Heart right ventricle (tissue), 16 donors: Measurements from ENCODE around the gene TRPM1. TPM values are rescaled to one million over a fixed set of nuclear protein-coding genes. Genes with fewer than 3 reads are reported as not detected.

Experiments
- ATAC-seq, 8 donors: fragments of 200-7000 bp; cut with Tn5 transposase; one replicate each; pipeline ENCODE4 v1.9.1; 2020; ENCODE audit warnings: mild to moderate bottlenecking in 8 of 8, moderate library complexity in 8 of 8, moderate number of reproducible peaks in 1 of 8
- DNase-seq, 2 donors: peaks; one replicate each; pipeline ENCODE4 v3.0.0-alpha.2; 2020
- H3K27ac ChIP-seq, 10 donors: fragments of 200-600 bp; sonication (generic) in 2 of 10; one replicate each; pipeline versions ENCODE4 v1.5.0 to v1.8.0; 2020 to 2022; ENCODE audit warnings: mild to moderate bottlenecking in 3 of 10
- H3K27me3 ChIP-seq, 7 donors: fragments of 200-600 bp; one replicate each; pipeline ENCODE4 v1.8.0; 2021 to 2022; ENCODE audit warnings: mild to moderate bottlenecking in 2 of 7
- H3K36me3 ChIP-seq, 9 donors: fragments of 200-600 bp; sonication (generic) in 1 of 9; one replicate each; pipeline versions ENCODE4 v1.5.0 to v1.8.0; 2020 to 2022; ENCODE audit warnings: mild to moderate bottlenecking in 2 of 9
- H3K4me1 ChIP-seq, 9 donors: fragments of 200-600 bp; sonication (generic) in 1 of 9; one replicate each; pipeline versions ENCODE4 v1.5.0 to v1.8.0; 2020 to 2022; ENCODE audit warnings: mild to moderate bottlenecking in 4 of 9
- H3K4me3 ChIP-seq, 10 donors: fragments of 200-600 bp; sonication (generic) in 2 of 10; one replicate each; pipeline versions ENCODE4 v1.5.0 to v1.8.0; 2020 to 2022; ENCODE audit warnings: mild to moderate bottlenecking in 7 of 10, moderate library complexity in 2 of 10
- H3K9me3 ChIP-seq, 11 donors: fragments of 200-600 bp in 10 of 11; sonication (generic) in 2 of 11; one replicate each; pipeline versions ENCODE4 v1.5.0 to v1.8.0; 2013 to 2022; ENCODE audit warnings: mild to moderate bottlenecking in 2 of 11, control low read depth in 1 of 11, moderate library complexity in 1 of 11
- CTCF ChIP-seq, 9 donors: fragments of 200-600 bp; sonication (generic) in 2 of 9; IDR thresholded peaks; one replicate each; pipeline versions ENCODE4 v1.5.0 to v1.8.0; 2021 to 2022; ENCODE audit warnings: antibody characterized with exemption in 9 of 9, mild to moderate bottlenecking in 5 of 9, moderate library complexity in 1 of 9
- WGBS, 2 donors: extraction: QIAGEN DNeasy Blood & Tissue Kit; methylation state at CpG; one replicate each; pipeline ENCODE4 v1.1.7; 2013; ENCODE audit warnings: inconsistent platforms in 1 of 2; 5-methylcytosine and 5-hydroxymethylcytosine counted together
- intact Hi-C, 10 donors: fragments of 100-400 bp; cut with DNase I; formaldehyde crosslinking; loops; one replicate each; pipeline versions ENCODE4 v1.11.1 to v1.14.2; 2022
- polyA plus RNA-seq, 2 donors: library from polyadenylated mRNA; stranded (reverse); fragments of 200-250 nt; gene quantifications; one replicate each; pipeline ENCODE4 v1.2.3, GENCODE V29; 2013
- total RNA-seq, 10 donors: library from RNA; stranded (reverse); fragmentation: NEBNext Ultra II Directional in 3 of 10; extraction: Animal tissue kit (Norgen Biotek cat#: 25700) in 3 of 10; gene quantifications; one replicate each; pipeline versions ENCODE4 v1.2.1 to v1.2.4, GENCODE V29; 2021 to 2023
- donor health status: Arrhythmogenic right ventricular cardiomyopathy.
- donor health status: ischemic (EF 13 %, LVEDD 7.1; RV severe dilation, severe dysfunction).
- donor health status: healthy with polysubstance abuse.
- donor health status: DM: no; HTN: yes; CAD: no.
- donor health status: DM: no; HTN: no; CAD: no.
- donor health status: ischemic (EF 25% LVEDD 6.9; RV normal size, moderate dysfunction).
- donor health status: ischemic (EF 25% LVEDD 5.7; RV mildly dilated, moderate dysfunction).
- donor health status: healthy.
- donor health status: DM: yes; HTN: yes; CAD: no.
- donor health status: Ischemic cardiomyopathy.
- donor health status: ischemic (EF 35%, LVEDD 5.7; RV mildly dilated, moderate dysfunction).
- donor health status: nonischemic (EF 11% LVEDD 7.7; RV severe dilation, severe dysfunction).
- donor health status: DM: yes; HTN: yes; CAD: no.
- donor health status: PGD.
- donor health status: ischemic (EF 29% LVEDD 5.4; RV normal size, mild dysfunction).
- donor health status: nonischemic (EF 23%, LVEDD 6.1; RV moderate dilation, normal function).

TRPM1 gene
- total and polyA plus RNA-seq, 12 donors, result 0.06 TPM; not detected in 11

GRCh38 chr15:31098953-31099740 is 2.4 kb downstream of the TRPM1 start:
- WGBS, 2 donors, result 70 to 71% methylated on average over 4 of the region's 4 CpGs

GRCh38 chr15:31098491-31098917 is 3.0 kb downstream of the TRPM1 start:
- no peaks in the 10 kb centered on the region for H3K9me3 ChIP-seq

More at GRCh38 chr15:31098953-31099740, 2.4 kb downstream of the TRPM1 start:
- Histone ChIP-seq H3K27me3 (peaks cover 0 to 7% (median 0%) of the 10 kb centered on the region in 7 donors), H3K4me3 (no peak overlapping the region), H3K4me1 (peaks cover 0 to 7% (median 0%) of the 10 kb centered on the region in 9 donors), H3K27ac (no peak overlapping the region), H3K36me3 (no peaks in the 10 kb centered on the region), H3K9me3 (no peaks in the 10 kb centered on the region)
- TF ChIP-seq CTCF (IDR thresholded peaks at IDR 0.05), result peak in 4 of 9 donors; percentile 9 to 37 (median 34)
- intact Hi-C loops, result loop anchor here in 1 of 10 donors (10.0 kb wide), 1 partner anchor 114 kb away; no protein-coding TSS in a partner anchor
- ATAC-seq, result no peak
- DNase-seq, result no peak

GRCh38 chr15:31096563-31096962 is 5.0 kb downstream of the TRPM1 start:
- intact Hi-C loops, result loop anchor here in 1 of 10 donors (10.0 kb wide), 1 partner anchor 112 kb away; no protein-coding TSS in a partner anchor
- no peaks in the 10 kb centered on the region for H3K36me3 ChIP-seq
- ATAC-seq, result peak in 1 of 8 donors; percentile 7

More at GRCh38 chr15:31098491-31098917, 3.0 kb downstream of the TRPM1 start:
- TF ChIP-seq CTCF (IDR thresholded peaks at IDR 0.05), result no peak
- DNase-seq (no peak), ATAC-seq (no peak)
- H3K4me1 ChIP-seq, result peaks cover 0 to 7% (median 0%) of the 10 kb centered on the region in 9 donors
- H3K27ac ChIP-seq, result no peak overlapping the region
- no peak overlapping the region for H3K4me3 ChIP-seq
- H3K36me3 ChIP-seq, result no peaks in the 10 kb centered on the region
- WGBS, 2 donors, result 61 to 72% methylated on average over 6 of the region's 6 CpGs
- intact Hi-C loops, result loop anchor here in 1 of 10 donors (10.0 kb wide), 1 partner anchor 114 kb away; no protein-coding TSS in a partner anchor
- peaks cover 0 to 7% (median 0%) of the 10 kb centered on the region in 7 donors for H3K27me3 ChIP-seq

More at GRCh38 chr15:31096563-31096962, 5.0 kb downstream of the TRPM1 start:
- Histone ChIP-seq H3K4me1 (peaks cover 0 to 7% (median 0%) of the 10 kb centered on the region in 9 donors), H3K27me3 (peaks cover 0 to 7% (median 0%) of the 10 kb centered on the region in 7 donors), H3K27ac (no peak overlapping the region), H3K9me3 (no peaks in the 10 kb centered on the region), H3K4me3 (no peak overlapping the region)
- DNase-seq, result no peak
- no peak for TF ChIP-seq CTCF (IDR thresholded peaks at IDR 0.05)
- WGBS, 2 donors, result 91 to 94% methylated on average over 5 of the region's 5 CpGs
